Spleen (tissue), 7 donors: ENCODE data around the gene CFAP251.

Experiments used
- CTCF ChIP-seq, 11 experiments: fragments of 200-600 bp in 7 of 11; fragments of 450-650 bp in 4 of 11; sonication (generic) in 4 of 11; IDR thresholded peaks in 8 of 11; conservative IDR thresholded peaks in 3 of 11; 1 replicate in 7 of 11; 2 replicates in 4 of 11; pipeline versions ENCODE4 v1.4.0 to v1.8.0; 2016 to 2021; ENCODE audit warnings: antibody characterized with exemption in 11 of 11, inconsistent platforms in 4 of 11, mild to moderate bottlenecking in 1 of 11
- POLR2AphosphoS5 ChIP-seq, 3 donors: sonication (generic); formaldehyde crosslinking; IDR thresholded peaks; one replicate each; pipeline ENCODE4 v1.5.1; 2017; ENCODE audit warnings: antibody characterized with exemption in 3 of 3
- donor health status: DM: no; HTN: no; CAD: no; lungs with moderate emphysema.
- donor health status: DM: no; HTN: no; CAD: no.
- donor health status: DM: no; HTN: no; CAD: no.

DNA sequence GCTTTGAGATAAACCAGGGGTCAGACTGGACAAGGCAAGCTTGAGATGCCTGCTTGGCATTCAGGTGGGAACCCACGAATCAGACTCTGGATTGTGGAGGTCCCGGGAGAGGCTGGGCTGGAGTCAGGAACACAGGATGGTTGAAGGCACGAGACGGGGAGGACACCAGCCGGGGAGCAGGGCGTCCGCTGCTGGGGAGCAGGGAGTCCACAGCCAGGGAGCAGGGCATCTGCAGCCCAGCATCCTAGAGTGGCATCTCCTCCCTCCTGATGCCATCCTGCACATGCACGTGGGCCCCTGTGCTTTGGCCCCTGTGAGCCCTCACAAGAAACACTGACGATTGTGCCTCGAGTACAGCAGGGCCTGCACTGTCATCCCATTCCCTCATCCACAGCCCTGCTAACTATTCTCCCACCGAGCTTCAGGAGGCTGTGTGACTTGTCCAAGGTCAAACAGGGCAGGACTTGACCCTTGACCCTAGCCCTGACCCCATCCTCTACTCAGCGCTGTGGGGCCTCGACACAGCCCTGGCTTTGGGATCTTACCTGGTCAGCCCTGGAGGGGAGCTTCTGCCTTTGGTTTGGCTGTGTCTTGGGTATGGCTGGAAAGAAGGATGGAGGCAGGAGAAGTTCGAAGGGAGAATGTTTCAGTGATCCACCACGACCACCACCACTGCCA lies 45.1 kb downstream of the CFAP251 start:
- TF ChIP-seq POLR2AphosphoS5 (IDR thresholded peaks at IDR 0.05) (no peak), CTCF (IDR thresholded peaks at IDR 0.05 in 8 of 11, conservative IDR thresholded peaks at IDR 0.05 in 3 of 11) (no peak)
